A549 (cell line): ENCODE data around the gene PDE7B. TPM values are rescaled to one million over a fixed set of nuclear protein-coding genes. Genes with fewer than 3 reads are reported as not detected.

Source experiments
- ATAC-seq, 2 experiments: fragments of 200-7000 bp in 1 of 2; fragments of >200 bp in 1 of 2; cut with Nextera tagmentation in 1 of 2; cut with Tn5 transposase in 1 of 2; 3 replicates each; pipeline versions ENCODE4 v1.8.0 to v1.9.1; 2018 to 2020; ENCODE audit warnings: mild to moderate bottlenecking in 1 of 2, moderate library complexity in 1 of 2
- CTCF ChIA-PET: fragments of 300-600 bp; sonication (Branson Sonifier 250); formaldehyde crosslinking; extraction: SDS; loops from one replicate; lab custom pipeline; 2021; ENCODE audit warnings: antibody characterized with exemption, inconsistent platforms; lab: Yijun Ruan, JAX
- POLR2A ChIA-PET: fragments of 350-600 bp; formaldehyde crosslinking; extraction: SDS; loops from one replicate; lab custom pipeline; 2021; ENCODE audit warnings: antibody characterized with exemption, inconsistent platforms; lab: Yijun Ruan, JAX
- DNase-seq, 2 experiments: peaks; one replicate each; pipeline versions ENCODE4 v3.0.0 to v3.0.0-alpha.2; 2011 to 2016; ENCODE audit warnings: low read depth in 1 of 2, low spot score in 1 of 2
- FAIRE-seq: peaks from 2 replicates; lab custom pipeline; 2011; peaks lifted over from hg19 to GRCh38; lab: Jason Lieb, UNC
- H3K27ac ChIP-seq, 2 experiments: fragments of >200 bp; sonication (Bioruptor Twin); formaldehyde crosslinking; 3 replicates each; pipeline ENCODE4 v1.5.1; 2016 to 2017
- H3K4me1 ChIP-seq: fragments of >200 bp; sonication (Bioruptor Twin); formaldehyde crosslinking; 3 replicates; pipeline ENCODE4 v1.6.1; 2016
- H3K4me2 ChIP-seq: fragments of >200 bp; sonication (Bioruptor Twin); formaldehyde crosslinking; 3 replicates; pipeline ENCODE4 v1.6.1; 2016
- H3K4me3 ChIP-seq: fragments of >200 bp; sonication (Bioruptor Twin); formaldehyde crosslinking; 3 replicates; pipeline ENCODE4 v1.5.1; 2016
- H3K9me3 ChIP-seq: fragments of >200 bp; sonication (Bioruptor Twin); formaldehyde crosslinking; 3 replicates; pipeline ENCODE4 v1.6.1; 2016
- CBX8 ChIP-seq: fragments of 200-600 bp; sonication (generic); IDR thresholded peaks from 2 replicates; pipeline ENCODE4 v1.6.1; 2016
- EHF ChIP-seq: fragments of 250-450 bp; sonication (Bioruptor Pico); IDR thresholded peaks from 2 replicates; pipeline ENCODE4 v1.5.0; 2020; ENCODE audit warnings: mild to moderate bottlenecking
- FOSB ChIP-seq: fragments of 250-450 bp; sonication (Bioruptor Pico); IDR thresholded peaks from 2 replicates; pipeline ENCODE4 v1.5.0; 2020; ENCODE audit warnings: mild to moderate bottlenecking, moderate library complexity
- FOSL2 ChIP-seq, 2 experiments: fragments of 450-650 bp in 1 of 2; fragments of >200 bp in 1 of 2; sonication (Bioruptor Twin) in 1 of 2; formaldehyde crosslinking; IDR thresholded peaks; 2 replicates each; pipeline versions ENCODE4 v1.5.0 to v1.6.1; 2016 to 2020; ENCODE audit warnings: mild to moderate bottlenecking in 1 of 2, moderate library complexity in 1 of 2
- GATA3 ChIP-seq: IDR thresholded peaks from 2 replicates; pipeline ENCODE4 v1.6.1; 2012; ENCODE audit warnings: borderline replicate concordance
- HDAC2 ChIP-seq: fragments of 200-600 bp; sonication (generic); IDR thresholded peaks from 2 replicates; pipeline ENCODE4 v1.6.1; 2016
- HEYL ChIP-seq: fragments of 250-450 bp; sonication (Bioruptor Pico); IDR thresholded peaks from 2 replicates; pipeline ENCODE4 v1.8.0; 2021; ENCODE audit warnings: mild to moderate bottlenecking, moderate library complexity
- HOXB13 ChIP-seq: fragments of 250-450 bp; sonication (Bioruptor Pico); IDR thresholded peaks from 2 replicates; pipeline ENCODE4 v1.5.0; 2020; ENCODE audit warnings: low read depth, mild to moderate bottlenecking, moderate library complexity
- JUNB ChIP-seq: fragments of >200 bp; sonication (Bioruptor Twin); formaldehyde crosslinking; IDR thresholded peaks from 2 replicates; pipeline ENCODE4 v1.6.1; 2016
- MAFK ChIP-seq: fragments of 450-650 bp; IDR thresholded peaks from 2 replicates; pipeline ENCODE4 v1.6.1; 2014; ENCODE audit not compliant: partially characterized antibody
- MAZ ChIP-seq: fragments of 150-350 bp; IDR thresholded peaks from 2 replicates; pipeline ENCODE4 v1.6.1; 2014; ENCODE audit warnings: antibody characterized with exemption, low read depth, low read length, borderline replicate concordance
- MYC ChIP-seq: IDR thresholded peaks from 2 replicates; pipeline ENCODE4 v1.6.1; 2012; ENCODE audit warnings: mild to moderate bottlenecking, inconsistent platforms, low read length, improper control_type of control experiment, borderline replicate concordance
- NFE2L2 ChIP-seq: fragments of 150-350 bp; conservative IDR thresholded peaks from 2 replicates; pipeline ENCODE4 v1.6.1; 2014; ENCODE audit warnings: low read length
- PHF8 ChIP-seq: fragments of 200-600 bp; sonication (generic); IDR thresholded peaks from 2 replicates; pipeline ENCODE4 v1.6.1; 2016; ENCODE audit warnings: low read depth, mild to moderate bottlenecking, antibody characterized with exemption, moderate library complexity, borderline replicate concordance
- POLR2A ChIP-seq: IDR thresholded peaks from 2 replicates; pipeline ENCODE4 v1.6.1; 2012; ENCODE audit warnings: mild to moderate bottlenecking, low read length
- POLR2AphosphoS2 ChIP-seq: conservative IDR thresholded peaks from 2 replicates; pipeline ENCODE4 v1.6.1; 2012; ENCODE audit warnings: low read length, improper control_type of control experiment, inconsistent platforms
- RAD21 ChIP-seq, 2 experiments: fragments of >200 bp in 1 of 2; sonication (Bioruptor Twin) in 1 of 2; formaldehyde crosslinking in 1 of 2; IDR thresholded peaks in 1 of 2; conservative IDR thresholded peaks in 1 of 2; 2 replicates in 1 of 2; 3 replicates in 1 of 2; pipeline ENCODE4 v1.6.1; 2012 to 2018; ENCODE audit warnings: inconsistent platforms in 1 of 2
- RNF2 ChIP-seq: fragments of 200-600 bp; sonication (generic); IDR thresholded peaks from 2 replicates; pipeline ENCODE4 v1.6.1; 2016; ENCODE audit warnings: low read depth, mild to moderate bottlenecking, antibody characterized with exemption, moderate library complexity, borderline replicate concordance
- SMC3 ChIP-seq: fragments of >200 bp; sonication (Bioruptor Twin); formaldehyde crosslinking; IDR thresholded peaks from 3 replicates; pipeline ENCODE4 v1.6.1; 2018; ENCODE audit warnings: inconsistent platforms
- SREBF2 ChIP-seq: fragments of 450-650 bp; IDR thresholded peaks from 2 replicates; pipeline ENCODE4 v1.6.1; 2014; ENCODE audit warnings: mild to moderate bottlenecking, moderate library complexity
- ZFP36 ChIP-seq: fragments of 450-650 bp; IDR thresholded peaks from 2 replicates; pipeline ENCODE4 v1.6.1; 2014; ENCODE audit warnings: borderline replicate concordance; ENCODE audit not compliant: partially characterized antibody
- WGBS: methylation state at CpG from one replicate; pipeline ENCODE4 v1.1.6; 2017; ENCODE audit errors: missing lambda C conversion rate; 5-methylcytosine and 5-hydroxymethylcytosine counted together
- polyA plus RNA-seq, 4 experiments: library from polyadenylated mRNA; depleted of rRNA in 3 of 4; stranded (reverse); fragments of >200 nt; fragmentation: RNase III in 1 of 4; extraction: RNeasy Plus Mini Kit Qiagen cat#74134 plus additional on column Dnase treatment in 1 of 4; gene quantifications; 2 replicates in 3 of 4; 3 replicates in 1 of 4; pipeline ENCODE4 v1.2.3, GENCODE V29; 2011 to 2017
- TF ChIP-seq, protein P1 (sequence below): fragments of 450-650 bp; IDR thresholded peaks from 2 replicates; pipeline ENCODE4 v1.6.1; 2014; ENCODE audit warnings: antibody characterized with exemption

Gene PDE7B
- polyA plus RNA-seq, 2 of the 4 experiments (the other 2 are of a cell fraction) = 6.6 to 13.8 TPM

DNA sequence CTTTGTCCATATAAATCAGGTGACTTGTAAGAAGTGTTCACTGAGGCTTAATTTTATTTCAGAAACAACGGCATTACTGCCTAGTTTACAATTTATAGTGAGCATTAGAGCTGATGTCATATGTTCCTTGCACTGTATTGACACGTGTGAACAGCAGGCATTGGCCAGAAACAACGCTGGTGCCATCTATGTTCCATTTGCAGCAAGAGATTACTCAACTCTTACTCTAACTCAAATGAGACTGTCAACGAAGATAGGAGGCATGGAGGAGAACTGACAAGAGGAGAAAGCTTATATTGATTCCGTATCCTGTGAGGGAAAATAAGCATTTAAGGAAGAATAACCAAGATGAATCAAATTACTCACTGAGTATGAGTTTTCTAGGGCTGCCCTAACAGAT is 350.2 kb downstream of the PDE7B start:
- no peaks in the 10 kb centered on the region for H3K4me1 ChIP-seq
- peak in 1 of 2 experiments; percentile 18 for DNase-seq
- FAIRE-seq = no peak
- ATAC-seq = no peak
- ChIA-PET POLR2A (no interaction called here), CTCF (interaction anchor here (0.7 to 2.0 kb wide), 2 partner anchors 14 to 25 kb away, joined by 3 to 5 read pairs; no protein-coding TSS in a partner anchor)
- H3K4me2 ChIP-seq = no peak overlapping the region
- no peak overlapping the region for H3K4me3 ChIP-seq
- 54% methylated on average over 5 of the region's 5 CpGs for WGBS
- H3K27ac ChIP-seq = no peak overlapping the region
- TF ChIP-seq ZFP36 = no peak
- peak in 1 of 2 experiments; percentile 23; a peak in 1 of 5 replicates for TF ChIP-seq RAD21 (conservative IDR thresholded peaks at IDR 0.05 in 1 of 2, IDR thresholded peaks at IDR 0.05 in 1 of 2)
- H3K9me3 ChIP-seq = no peaks in the 10 kb centered on the region

DNA sequence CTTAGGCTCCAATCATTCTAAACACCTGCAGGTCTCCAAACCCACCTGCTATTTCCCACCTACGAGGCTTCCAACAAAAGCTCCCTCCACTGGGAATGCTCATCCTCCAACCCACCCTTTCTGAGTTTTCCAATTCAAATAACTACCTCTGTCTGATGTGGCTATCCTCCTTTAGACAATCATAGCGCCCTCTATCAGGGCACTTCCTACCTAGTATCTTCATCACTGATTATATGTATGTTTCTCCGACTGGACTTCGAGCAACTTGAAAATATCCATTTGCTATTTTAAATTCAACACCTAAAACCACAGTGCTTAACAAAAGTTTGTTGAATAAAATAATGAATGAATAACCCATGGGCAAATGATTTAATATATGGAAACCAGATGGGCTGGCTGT is 357.3 kb downstream of the PDE7B start:
- WGBS = 86% methylated on average over 4 of the region's 4 CpGs
- no peak for FAIRE-seq
- ChIA-PET POLR2A (no interaction called here), CTCF (interaction anchor here (2.2 kb wide), 1 partner anchor 18 kb away, joined by 9 read pairs; no protein-coding TSS in a partner anchor)
- Histone ChIP-seq H3K4me3 (no peak overlapping the region), H3K4me2 (no peak overlapping the region), H3K9me3 (no peaks in the 10 kb centered on the region), H3K27ac (no peak overlapping the region), H3K4me1 (no peaks in the 10 kb centered on the region)
- no peak for DNase-seq
- no peak for ATAC-seq
- no peak for TF ChIP-seq RNF2
- no peak for TF ChIP-seq SMC3
- TF ChIP-seq JUNB = no peak
- no peak for TF ChIP-seq EHF (CRISPR knock-in tag)
- TF ChIP-seq GATA3 = no peak
- TF ChIP-seq RAD21 (conservative IDR thresholded peaks at IDR 0.05 in 1 of 2, IDR thresholded peaks at IDR 0.05 in 1 of 2) = no peak
- no peak for TF ChIP-seq FOSB (CRISPR knock-in tag)
- TF ChIP-seq MYC = no peak
- TF ChIP-seq HDAC2 = no peak
- TF ChIP-seq FOSL2 (IDR thresholded peaks at IDR 0.05) = no peak
- TF ChIP-seq FOSL2 (CRISPR knock-in tag; IDR thresholded peaks at IDR 0.05) = no peak
- TF ChIP-seq POLR2A = no peak
- no peak for TF ChIP-seq HEYL (CRISPR knock-in tag)
- TF ChIP-seq ZFP36 = no peak
- TF ChIP-seq SREBF2 = no peak

DNA sequence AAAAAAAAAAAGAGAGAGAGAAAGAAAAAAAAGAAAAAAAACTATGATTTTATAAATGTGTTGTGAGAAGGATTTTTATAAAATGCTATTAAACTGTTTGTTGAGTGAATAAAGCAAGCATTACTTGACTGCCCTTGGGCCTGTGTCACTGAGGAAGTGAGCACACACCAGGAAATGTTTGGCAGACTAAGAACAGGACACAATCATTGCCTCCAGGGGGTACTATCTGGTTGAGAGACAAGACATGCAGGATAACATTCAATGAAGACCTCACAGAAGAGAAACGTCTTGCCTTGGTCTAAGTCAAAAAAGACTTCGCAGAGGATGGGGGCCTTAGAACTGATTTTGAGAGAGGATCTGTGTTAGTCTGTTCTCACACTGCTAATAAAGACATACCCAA is 358.0 kb downstream of the PDE7B start:
- Histone ChIP-seq H3K9me3 (no peaks in the 10 kb centered on the region), H3K27ac (no peak overlapping the region), H3K4me1 (no peaks in the 10 kb centered on the region), H3K4me2 (no peak overlapping the region)
- ATAC-seq (no peak), FAIRE-seq (no peak)
- CTCF ChIA-PET = interaction anchor here (0.8 kb wide), 1 partner anchor 15 kb away, joined by 3 read pairs; no protein-coding TSS in a partner anchor
- POLR2A ChIA-PET = no interaction called here
- no peak for TF ChIP-seq NFE2L2
- no peak for TF ChIP-seq POLR2AphosphoS2
- no peak for TF ChIP-seq MAFK
- TF ChIP-seq RNF2 = no peak
- no peak for TF ChIP-seq HOXB13 (CRISPR knock-in tag)
- TF ChIP-seq, protein P1, sequence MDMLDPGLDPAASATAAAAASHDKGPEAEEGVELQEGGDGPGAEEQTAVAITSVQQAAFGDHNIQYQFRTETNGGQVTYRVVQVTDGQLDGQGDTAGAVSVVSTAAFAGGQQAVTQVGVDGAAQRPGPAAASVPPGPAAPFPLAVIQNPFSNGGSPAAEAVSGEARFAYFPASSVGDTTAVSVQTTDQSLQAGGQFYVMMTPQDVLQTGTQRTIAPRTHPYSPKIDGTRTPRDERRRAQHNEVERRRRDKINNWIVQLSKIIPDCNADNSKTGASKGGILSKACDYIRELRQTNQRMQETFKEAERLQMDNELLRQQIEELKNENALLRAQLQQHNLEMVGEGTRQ = no peak
- TF ChIP-seq CBX8 = no peak
- TF ChIP-seq PHF8 = no peak
- TF ChIP-seq MAZ = no peak
- TF ChIP-seq, all 56 proteins: peak for 0
- no peak for DNase-seq
- H3K4me3 ChIP-seq = no peak overlapping the region
- WGBS = 83% methylated on average over 2 of the region's 2 CpGs
